ENCODE results near the gene MTO1. TPM values are rescaled to one million over a fixed set of nuclear protein-coding genes. Genes with fewer than 3 reads are reported as not detected.

The MTO1 gene, protein sequence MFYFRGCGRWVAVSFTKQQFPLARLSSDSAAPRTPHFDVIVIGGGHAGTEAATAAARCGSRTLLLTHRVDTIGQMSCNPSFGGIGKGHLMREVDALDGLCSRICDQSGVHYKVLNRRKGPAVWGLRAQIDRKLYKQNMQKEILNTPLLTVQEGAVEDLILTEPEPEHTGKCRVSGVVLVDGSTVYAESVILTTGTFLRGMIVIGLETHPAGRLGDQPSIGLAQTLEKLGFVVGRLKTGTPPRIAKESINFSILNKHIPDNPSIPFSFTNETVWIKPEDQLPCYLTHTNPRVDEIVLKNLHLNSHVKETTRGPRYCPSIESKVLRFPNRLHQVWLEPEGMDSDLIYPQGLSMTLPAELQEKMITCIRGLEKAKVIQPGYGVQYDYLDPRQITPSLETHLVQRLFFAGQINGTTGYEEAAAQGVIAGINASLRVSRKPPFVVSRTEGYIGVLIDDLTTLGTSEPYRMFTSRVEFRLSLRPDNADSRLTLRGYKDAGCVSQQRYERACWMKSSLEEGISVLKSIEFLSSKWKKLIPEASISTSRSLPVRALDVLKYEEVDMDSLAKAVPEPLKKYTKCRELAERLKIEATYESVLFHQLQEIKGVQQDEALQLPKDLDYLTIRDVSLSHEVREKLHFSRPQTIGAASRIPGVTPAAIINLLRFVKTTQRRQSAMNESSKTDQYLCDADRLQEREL
- total RNA-seq = 31.5 and 38.1 TPM in 2 replicates

DNA sequence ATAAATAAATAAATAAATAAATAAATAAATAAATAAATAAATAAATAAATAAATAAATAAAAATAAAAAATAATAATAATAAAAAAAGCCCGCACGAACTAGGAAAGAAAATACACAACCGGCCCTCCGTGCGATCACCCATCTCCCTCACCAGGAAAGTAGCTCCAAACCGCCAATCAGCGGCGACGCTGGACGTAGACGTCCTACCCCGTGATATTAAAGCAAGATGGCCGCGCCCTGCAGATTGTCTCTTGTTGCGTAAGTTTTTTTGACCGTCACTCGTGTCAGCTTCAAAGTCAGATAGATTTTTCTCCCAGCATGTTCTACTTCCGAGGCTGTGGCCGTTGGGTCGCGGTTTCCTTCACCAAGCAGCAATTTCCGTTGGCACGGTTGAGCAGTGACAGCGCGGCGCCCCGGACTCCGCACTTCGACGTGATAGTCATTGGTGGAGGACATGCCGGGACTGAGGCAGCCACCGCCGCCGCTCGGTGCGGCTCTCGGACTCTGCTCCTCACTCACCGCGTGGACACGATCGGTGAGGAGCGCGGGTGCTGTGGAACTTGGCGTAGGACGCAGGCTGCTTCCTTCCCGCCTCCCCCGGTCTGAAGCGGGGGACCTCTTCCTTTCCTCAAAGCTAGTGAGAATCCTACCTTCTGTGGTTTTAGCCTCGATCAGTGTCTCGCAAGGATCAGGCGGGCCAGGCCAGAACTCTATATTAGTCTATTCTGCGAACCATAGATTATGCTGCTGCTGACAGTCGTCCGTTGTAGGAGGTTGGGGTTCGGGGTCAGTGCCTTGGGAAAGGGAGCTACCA, at the start of gene MTO1:
Gene MTO1 (plus strand): TSS at position 201 of the 814 bp plus-strand sequence. CDS start 118 bp downstream, at position 319.

DNA sequence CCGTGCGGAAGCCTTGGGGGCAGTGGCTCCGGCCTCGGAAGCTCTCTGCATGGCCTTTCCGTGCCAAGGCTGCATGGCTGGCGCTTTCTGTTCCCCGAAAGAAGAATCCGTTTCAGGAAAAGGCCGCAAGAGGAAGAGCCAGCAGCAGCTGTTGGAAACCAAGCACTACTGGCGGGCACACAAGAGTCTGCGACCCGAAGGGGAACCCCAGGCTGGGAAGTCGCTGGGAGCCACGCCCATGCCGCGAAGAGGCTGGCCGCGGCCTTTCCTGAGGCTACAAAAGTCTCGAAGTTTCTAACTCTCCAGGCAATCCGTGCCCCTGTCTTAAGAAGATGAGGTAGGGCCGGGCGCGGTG, 9.5 kb upstream of the MTO1 start, which contains the start of gene CGAS:
Gene CGAS (minus strand): TSS at position 191 of the 355 bp plus-strand sequence. CDS start 116 bp downstream, at position 75.

DNA sequence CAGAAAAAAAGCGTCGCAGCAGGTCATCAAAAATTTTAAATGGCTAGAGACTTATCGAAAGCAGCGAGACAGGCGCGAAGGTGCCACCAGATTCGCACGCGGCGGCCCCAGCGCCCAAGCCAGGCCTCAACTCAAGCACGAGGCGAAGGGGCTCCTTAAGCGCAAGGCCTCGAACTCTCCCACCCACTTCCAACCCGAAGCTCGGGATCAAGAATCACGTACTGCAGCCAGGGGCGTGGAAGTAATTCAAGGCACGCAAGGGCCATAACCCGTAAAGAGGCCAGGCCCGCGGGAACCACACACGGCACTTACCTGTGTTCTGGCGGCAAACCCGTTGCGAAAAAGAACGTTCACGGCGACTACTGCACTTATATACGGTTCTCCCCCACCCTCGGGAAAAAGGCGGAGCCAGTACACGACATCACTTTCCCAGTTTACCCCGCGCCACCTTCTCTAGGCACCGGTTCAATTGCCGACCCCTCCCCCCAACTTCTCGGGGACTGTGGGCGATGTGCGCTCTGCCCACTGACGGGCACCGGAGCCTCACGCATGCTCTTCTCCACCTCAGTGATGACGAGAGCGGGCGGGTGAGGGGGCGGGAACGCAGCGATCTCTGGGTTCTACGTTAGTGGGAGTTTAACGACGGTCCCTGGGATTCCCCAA, 59.3 kb downstream of the MTO1 start, which contains the start of gene EEF1A1:
Gene EEF1A1 (minus strand): TSS at position 345 of the 663 bp plus-strand sequence. CDS start 1,006 bp downstream, outside the sequence.

Other genes with a start within 250 kb of the MTO1 start
- not detected in 2 replicates for gene KHDC1L, start 236.2 kb upstream of the MTO1 start, total RNA-seq
- gene KHDC1, start 198.5 kb upstream of the MTO1 start, total RNA-seq = 3.2 and 6.1 TPM in 2 replicates
- not detected in 2 replicates for gene DPPA5, start 107.5 kb upstream of the MTO1 start, total RNA-seq
- gene KHDC3L, start 99.1 kb upstream of the MTO1 start, total RNA-seq = not detected in 2 replicates
- gene OOEP, start 91.8 kb upstream of the MTO1 start, total RNA-seq = not detected in 2 replicates
- 0.58 TPM in 1 of 2 replicates, not detected in the other for gene DDX43, start 66.9 kb upstream of the MTO1 start, total RNA-seq
- 4.3 and 5.5 TPM in 2 replicates for gene CGAS, start 9.4 kb upstream of the MTO1 start, total RNA-seq
- gene EEF1A1, start 59.3 kb downstream of the MTO1 start, total RNA-seq = 13,126 and 13,285 TPM in 2 replicates
- 30.7 and 34.9 TPM in 2 replicates for gene SLC17A5, start 192.3 kb downstream of the MTO1 start, total RNA-seq
- 31.4 and 33.5 TPM in 2 replicates for gene CD109, start 234.5 kb downstream of the MTO1 start, total RNA-seq